ENCODE data around the gene HELQ. TPM values are rescaled to one million over a fixed set of nuclear protein-coding genes. Genes with fewer than 3 reads are reported as not detected.
"Not testable (repeated sequence)": the region's sequence is repeated elsewhere in the genome, so short reads cannot be mapped to it uniquely, and the experiment has no call there.

Gene HELQ, protein sequence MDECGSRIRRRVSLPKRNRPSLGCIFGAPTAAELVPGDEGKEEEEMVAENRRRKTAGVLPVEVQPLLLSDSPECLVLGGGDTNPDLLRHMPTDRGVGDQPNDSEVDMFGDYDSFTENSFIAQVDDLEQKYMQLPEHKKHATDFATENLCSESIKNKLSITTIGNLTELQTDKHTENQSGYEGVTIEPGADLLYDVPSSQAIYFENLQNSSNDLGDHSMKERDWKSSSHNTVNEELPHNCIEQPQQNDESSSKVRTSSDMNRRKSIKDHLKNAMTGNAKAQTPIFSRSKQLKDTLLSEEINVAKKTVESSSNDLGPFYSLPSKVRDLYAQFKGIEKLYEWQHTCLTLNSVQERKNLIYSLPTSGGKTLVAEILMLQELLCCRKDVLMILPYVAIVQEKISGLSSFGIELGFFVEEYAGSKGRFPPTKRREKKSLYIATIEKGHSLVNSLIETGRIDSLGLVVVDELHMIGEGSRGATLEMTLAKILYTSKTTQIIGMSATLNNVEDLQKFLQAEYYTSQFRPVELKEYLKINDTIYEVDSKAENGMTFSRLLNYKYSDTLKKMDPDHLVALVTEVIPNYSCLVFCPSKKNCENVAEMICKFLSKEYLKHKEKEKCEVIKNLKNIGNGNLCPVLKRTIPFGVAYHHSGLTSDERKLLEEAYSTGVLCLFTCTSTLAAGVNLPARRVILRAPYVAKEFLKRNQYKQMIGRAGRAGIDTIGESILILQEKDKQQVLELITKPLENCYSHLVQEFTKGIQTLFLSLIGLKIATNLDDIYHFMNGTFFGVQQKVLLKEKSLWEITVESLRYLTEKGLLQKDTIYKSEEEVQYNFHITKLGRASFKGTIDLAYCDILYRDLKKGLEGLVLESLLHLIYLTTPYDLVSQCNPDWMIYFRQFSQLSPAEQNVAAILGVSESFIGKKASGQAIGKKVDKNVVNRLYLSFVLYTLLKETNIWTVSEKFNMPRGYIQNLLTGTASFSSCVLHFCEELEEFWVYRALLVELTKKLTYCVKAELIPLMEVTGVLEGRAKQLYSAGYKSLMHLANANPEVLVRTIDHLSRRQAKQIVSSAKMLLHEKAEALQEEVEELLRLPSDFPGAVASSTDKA
- 29.9 TPM for total RNA-seq

DNA sequence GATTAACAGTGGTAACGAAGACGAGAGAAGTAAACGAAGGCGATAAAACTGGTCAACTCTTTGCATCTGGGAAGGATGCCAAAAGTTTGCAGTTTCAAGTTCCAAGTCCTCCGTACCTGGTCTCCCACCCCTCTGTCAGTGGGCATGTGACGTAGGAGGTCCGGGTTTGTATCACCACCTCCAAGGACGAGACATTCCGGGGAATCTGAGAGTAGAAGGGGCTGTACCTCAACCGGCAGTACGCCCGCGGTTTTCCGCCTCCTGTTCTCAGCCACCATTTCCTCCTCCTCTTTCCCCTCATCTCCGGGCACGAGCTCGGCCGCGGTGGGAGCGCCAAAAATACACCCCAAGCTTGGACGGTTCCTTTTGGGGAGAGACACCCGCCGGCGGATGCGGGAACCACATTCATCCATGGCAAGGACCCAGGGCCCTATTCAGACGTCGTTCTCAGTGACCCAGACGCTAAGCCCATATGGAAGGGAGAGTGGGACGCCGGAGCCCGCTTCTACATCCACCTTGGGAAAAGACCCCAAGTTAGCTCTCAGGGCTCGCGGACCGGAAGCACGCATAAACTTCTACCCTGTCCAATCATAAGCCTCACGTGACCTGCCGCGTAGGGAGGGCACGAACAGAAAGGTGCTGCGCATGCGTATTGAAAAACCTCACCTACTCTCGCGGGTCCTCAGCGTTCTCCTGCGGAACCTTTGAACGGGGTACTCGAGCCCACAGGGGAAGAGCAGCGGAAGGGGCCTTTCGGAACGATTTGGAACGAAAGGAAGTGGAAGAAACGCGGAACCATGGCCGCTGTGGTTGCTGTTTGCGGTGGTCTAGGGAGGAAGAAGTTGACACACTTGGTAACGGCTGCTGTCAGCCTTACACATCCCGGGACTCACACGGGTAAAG is at the start of gene HELQ, which contains the start of gene MRPS18C:
TSS of gene HELQ (minus strand) at position 543 of the 903 bp plus-strand sequence. CDS start at position 413, 130 bp downstream.
TSS of gene MRPS18C (plus strand) at position 778 of the 903 bp plus-strand sequence. CDS start at position 798, 20 bp downstream.
- no peaks in the 10 kb centered on the region for H3K27me3 ChIP-seq (ENCODE audit: insufficient read depth, low read length)
- H3K4me3 ChIP-seq (ENCODE audit: low read length) = peak within 1 kb of the TSS; percentile 93
- no peaks in the 10 kb centered on the region for H3K9me3 ChIP-seq (ENCODE audit: low read depth, low read length)

DNA sequence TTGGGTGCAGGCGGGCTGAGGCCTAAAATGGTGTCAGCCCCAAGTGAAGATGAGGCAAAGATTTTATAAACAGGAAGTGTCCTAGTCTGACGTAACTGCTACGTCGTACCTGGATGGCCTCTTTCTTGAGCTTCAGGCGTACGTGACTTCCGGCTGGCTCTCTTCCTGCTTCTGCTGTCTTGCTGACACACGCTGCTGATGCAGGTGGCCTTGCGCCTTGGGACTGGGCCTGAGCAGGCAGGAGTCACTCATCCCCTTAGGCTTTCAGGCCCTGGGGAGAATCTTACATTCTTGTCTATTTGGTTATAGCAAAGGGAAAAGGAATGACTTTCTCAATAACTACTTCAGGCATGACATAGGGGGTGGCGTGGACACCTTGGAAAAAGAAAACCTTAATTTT is 49.4 kb upstream of the HELQ start:
- no peak overlapping the region for H3K4me3 ChIP-seq (ENCODE audit: low read length)
- peaks cover 8% of the 10 kb centered on the region for H3K4me1 ChIP-seq (ENCODE audit: insufficient read depth, low read length)
- no peaks in the 10 kb centered on the region for H3K9me3 ChIP-seq (ENCODE audit: low read depth, low read length)
- no peaks in the 10 kb centered on the region for H3K27me3 ChIP-seq (ENCODE audit: insufficient read depth, low read length)

More for the DNA sequence above, at the start of gene HELQ, which contains the start of gene MRPS18C:
- peaks cover 23% of the 10 kb centered on the region for H3K4me1 ChIP-seq (ENCODE audit: insufficient read depth, low read length)

DNA sequence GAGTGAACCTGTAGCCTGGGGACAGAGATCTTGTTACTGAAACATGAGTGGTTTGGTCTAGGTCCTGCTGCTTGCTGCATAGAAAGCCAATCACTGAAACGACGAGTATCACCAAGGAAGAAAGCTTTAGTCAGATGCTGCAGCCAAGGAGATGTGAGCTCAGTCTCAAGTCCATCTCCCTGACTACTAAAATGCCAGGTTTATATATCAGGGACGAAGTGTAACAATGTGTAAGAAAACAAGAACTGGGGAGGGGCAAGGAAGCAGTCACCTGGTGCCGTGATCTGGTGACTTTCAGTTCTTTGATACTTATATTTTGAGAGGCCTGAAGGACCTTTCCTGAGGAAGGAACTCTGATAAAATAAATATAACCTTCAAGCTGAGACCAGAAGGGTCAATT is 48.9 kb upstream of the HELQ start:
- H3K27me3 ChIP-seq (ENCODE audit: insufficient read depth, low read length) = no peaks in the 10 kb centered on the region
- H3K9me3 ChIP-seq (ENCODE audit: low read depth, low read length) = no peaks in the 10 kb centered on the region
- peaks cover 8% of the 10 kb centered on the region for H3K4me1 ChIP-seq (ENCODE audit: insufficient read depth, low read length)
- no peak overlapping the region for H3K4me3 ChIP-seq (ENCODE audit: low read length)

DNA sequence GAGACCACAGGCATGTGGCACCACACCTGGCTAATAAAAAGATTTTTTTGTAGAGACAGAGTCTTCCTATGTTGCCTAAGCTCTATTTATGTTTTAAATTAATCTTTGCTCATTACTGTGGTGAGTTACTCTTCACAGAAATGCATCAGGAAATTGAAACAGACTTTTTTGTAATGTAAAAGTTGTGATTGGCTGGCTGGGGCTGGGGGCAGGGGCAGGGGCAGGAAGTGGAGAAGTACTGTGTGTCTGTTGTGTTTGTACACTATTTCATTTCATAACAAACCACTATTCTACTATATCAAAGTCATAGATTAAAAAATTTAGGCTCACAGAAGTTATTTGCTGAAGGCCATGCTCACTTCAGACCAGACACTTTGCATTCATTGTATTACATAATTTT is 48.4 kb upstream of the HELQ start:
- Histone ChIP-seq H3K9me3 (ENCODE audit: low read depth, low read length) (no peaks in the 10 kb centered on the region), H3K27me3 (ENCODE audit: insufficient read depth, low read length) (no peaks in the 10 kb centered on the region), H3K4me3 (ENCODE audit: low read length) (no peak overlapping the region), H3K4me1 (ENCODE audit: insufficient read depth, low read length) (peaks cover 8% of the 10 kb centered on the region)

DNA sequence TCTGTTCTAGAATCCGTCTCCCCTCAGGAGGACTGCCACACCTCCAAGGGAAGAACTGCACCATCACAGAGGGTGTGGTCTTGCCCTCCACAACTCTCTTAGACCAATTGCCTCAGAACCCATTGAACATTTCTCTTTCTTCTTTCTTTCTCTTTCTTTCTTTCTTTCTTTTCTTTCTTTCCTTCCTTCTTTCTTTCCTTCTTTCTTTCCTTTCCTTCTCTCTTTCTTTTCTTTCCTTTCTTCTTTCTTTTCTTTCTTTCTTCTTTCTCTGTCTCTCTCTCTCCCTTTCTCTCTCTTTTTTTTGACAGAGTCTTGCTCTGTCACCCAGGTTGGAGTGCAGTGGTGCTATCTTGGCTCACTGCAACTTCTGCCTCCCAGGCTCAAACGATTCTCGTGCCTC is 46.0 kb upstream of the HELQ start:
- H3K4me3 ChIP-seq (ENCODE audit: low read length); H3K4me1 ChIP-seq (ENCODE audit: insufficient read depth, low read length); H3K9me3 ChIP-seq (ENCODE audit: low read depth, low read length); H3K27me3 ChIP-seq (ENCODE audit: insufficient read depth, low read length): not testable (repeated sequence)

DNA sequence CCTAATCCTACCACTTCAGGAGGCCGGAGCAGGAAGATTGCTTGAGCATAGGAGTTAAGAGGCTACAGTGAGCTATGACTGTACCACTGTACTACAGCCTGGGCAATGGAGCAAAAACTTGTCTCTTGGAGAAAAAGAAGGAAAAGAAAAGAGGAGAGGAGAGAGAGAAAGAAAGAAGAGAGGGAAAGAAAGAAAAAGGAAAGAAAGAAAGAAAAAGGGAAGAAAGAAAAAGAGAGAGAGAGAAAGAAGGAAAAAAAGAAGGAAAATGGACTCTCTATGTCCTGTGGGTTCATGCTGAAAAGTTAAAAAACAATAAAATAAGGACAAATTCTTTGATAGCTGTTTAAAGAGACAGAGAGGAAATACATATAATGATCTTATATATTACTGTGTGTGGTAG is 42.6 kb upstream of the HELQ start:
- no peak overlapping the region for H3K4me3 ChIP-seq (ENCODE audit: low read length)
- no peaks in the 10 kb centered on the region for H3K27me3 ChIP-seq (ENCODE audit: insufficient read depth, low read length)
- no peaks in the 10 kb centered on the region for H3K9me3 ChIP-seq (ENCODE audit: low read depth, low read length)
- H3K4me1 ChIP-seq (ENCODE audit: insufficient read depth, low read length) = no peaks in the 10 kb centered on the region

DNA sequence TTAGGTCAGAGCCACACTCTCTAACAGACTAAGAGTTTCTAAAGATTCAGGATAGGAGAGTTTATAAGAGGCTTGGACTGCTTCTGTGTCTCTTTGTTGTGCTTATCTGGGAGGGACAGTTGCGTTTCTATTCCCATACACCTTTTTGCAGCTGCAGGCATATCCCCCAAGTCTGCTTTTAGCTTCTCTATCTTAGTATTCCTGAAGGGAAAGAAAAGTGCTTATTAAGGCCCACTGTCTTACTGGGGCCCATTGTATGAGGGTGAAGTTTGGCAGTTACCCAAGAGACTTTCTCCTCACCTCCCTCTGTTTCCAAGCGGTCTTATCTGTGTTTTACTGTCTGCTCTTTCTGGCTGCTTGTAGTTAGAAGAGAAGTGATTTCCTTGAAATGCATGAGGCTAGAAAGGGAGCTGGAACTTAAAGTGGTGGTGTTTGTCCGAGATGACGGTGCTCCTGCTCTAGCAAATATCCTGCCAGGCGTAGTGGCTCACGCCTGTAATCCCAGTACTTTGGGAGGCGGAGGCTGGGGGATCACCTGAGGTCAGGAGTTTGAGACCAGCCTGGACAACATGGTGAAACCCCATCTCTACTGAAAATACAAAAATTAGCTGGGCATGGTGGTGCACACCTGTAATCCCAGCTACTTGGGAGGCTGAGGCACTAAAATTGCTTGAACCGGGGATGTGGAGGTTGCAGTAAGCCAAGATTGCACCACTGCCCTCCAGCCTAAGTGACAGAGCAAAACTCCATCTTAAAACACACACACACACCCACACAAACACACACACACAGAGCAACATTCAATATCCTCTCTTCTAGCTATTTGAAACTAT is 40.7 kb upstream of the HELQ start:
- not testable (repeated sequence) for H3K9me3 ChIP-seq (ENCODE audit: low read depth, low read length); H3K27me3 ChIP-seq (ENCODE audit: insufficient read depth, low read length); H3K4me1 ChIP-seq (ENCODE audit: insufficient read depth, low read length); H3K4me3 ChIP-seq (ENCODE audit: low read length)

DNA sequence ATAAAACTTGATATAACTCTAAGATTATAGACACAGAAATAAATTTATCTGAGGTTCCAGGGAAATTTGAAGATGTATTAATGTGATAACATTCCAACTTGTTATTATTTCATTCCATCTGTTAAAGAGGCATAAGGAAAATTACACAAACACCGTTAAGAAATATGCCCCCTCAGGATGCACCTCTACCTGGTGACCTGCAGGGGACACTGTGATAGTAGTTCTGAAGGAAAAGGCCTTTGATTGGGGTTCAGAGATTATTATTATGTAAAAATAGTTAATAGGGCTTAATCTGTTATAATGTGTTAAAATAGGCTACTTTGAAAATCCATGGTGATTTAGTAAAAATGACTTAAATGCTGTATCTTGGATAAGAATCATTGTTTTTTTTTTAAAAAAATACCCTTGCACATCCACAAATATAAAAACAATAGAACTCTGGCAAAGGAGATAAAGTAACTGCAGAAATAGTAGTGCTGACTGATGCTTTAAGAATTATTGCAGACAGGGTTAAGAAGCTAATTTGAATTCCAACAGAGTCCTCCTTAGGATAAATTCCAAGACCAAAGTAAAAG is 35.3 kb upstream of the HELQ start:
- no peaks in the 10 kb centered on the region for H3K27me3 ChIP-seq (ENCODE audit: insufficient read depth, low read length)
- no peak overlapping the region for H3K4me3 ChIP-seq (ENCODE audit: low read length)
- H3K9me3 ChIP-seq (ENCODE audit: low read depth, low read length) = no peaks in the 10 kb centered on the region
- no peaks in the 10 kb centered on the region for H3K4me1 ChIP-seq (ENCODE audit: insufficient read depth, low read length)

DNA sequence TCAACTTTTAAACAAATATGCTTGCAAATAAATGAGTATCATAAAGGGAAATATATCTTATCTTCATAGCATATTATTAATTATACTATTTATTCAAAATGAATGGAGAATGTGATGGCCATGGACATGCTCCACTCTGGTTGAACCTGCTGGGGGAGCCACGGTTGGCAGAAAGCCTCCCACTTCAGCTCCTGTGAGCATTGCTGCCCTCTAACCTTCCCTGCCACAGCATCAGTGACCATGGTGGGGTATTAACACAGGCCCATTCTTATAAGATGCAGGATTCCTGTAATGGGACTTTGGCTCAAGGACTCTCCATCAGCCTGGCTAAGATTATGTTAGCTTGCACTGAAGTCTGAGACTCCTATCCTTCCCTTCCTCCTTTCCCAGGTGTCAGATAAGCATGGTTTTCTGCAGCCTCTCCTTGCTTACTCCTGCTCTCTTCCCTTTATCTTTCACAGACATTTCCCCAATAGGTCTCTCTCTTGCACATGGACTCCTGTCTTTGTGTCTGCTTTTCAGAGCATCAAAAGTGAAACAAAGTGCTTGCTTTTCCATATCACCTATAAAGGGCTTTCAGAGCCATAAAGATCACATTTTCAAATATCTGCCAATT is 34.2 kb upstream of the HELQ start:
- Histone ChIP-seq H3K27me3 (ENCODE audit: insufficient read depth, low read length) (no peaks in the 10 kb centered on the region), H3K9me3 (ENCODE audit: low read depth, low read length) (no peaks in the 10 kb centered on the region), H3K4me1 (ENCODE audit: insufficient read depth, low read length) (peaks cover 6% of the 10 kb centered on the region), H3K4me3 (ENCODE audit: low read length) (no peak overlapping the region)

DNA sequence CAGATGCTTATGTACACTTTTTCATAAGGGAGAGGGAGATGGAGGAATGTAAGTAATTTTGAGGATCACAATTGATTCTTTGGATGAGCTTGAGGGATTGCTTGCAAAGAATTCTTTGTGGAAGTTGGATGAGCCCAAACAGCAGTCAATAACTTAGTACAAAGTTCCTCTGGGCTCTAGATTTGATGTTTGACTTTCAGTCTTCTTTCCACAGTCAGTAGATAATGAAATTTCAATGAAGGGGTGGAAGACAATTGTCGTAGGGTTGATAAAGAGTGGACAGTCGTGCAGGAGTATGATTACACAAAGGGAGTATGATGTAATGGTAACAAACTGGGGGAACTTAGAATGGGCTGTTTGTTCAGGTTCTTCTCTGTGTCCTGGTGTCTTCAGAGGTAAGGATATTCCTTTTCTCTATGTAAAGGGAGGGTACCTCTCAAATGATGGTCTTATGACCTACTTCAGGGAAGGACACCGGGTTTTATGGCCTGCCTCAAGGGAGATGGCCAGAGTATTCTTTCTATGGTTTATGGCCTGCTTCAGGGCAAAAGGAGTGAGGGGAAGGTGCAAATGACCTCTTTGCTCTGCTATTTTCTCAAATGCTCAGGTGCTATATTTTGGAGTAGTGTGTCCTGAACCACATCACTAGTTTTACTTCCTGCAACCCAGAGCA is 31.0 kb upstream of the HELQ start:
- no peaks in the 10 kb centered on the region for H3K27me3 ChIP-seq (ENCODE audit: insufficient read depth, low read length)
- peaks cover 13% of the 10 kb centered on the region for H3K4me1 ChIP-seq (ENCODE audit: insufficient read depth, low read length)
- H3K4me3 ChIP-seq (ENCODE audit: low read length) = no peak overlapping the region
- H3K9me3 ChIP-seq (ENCODE audit: low read depth, low read length) = no peaks in the 10 kb centered on the region

DNA sequence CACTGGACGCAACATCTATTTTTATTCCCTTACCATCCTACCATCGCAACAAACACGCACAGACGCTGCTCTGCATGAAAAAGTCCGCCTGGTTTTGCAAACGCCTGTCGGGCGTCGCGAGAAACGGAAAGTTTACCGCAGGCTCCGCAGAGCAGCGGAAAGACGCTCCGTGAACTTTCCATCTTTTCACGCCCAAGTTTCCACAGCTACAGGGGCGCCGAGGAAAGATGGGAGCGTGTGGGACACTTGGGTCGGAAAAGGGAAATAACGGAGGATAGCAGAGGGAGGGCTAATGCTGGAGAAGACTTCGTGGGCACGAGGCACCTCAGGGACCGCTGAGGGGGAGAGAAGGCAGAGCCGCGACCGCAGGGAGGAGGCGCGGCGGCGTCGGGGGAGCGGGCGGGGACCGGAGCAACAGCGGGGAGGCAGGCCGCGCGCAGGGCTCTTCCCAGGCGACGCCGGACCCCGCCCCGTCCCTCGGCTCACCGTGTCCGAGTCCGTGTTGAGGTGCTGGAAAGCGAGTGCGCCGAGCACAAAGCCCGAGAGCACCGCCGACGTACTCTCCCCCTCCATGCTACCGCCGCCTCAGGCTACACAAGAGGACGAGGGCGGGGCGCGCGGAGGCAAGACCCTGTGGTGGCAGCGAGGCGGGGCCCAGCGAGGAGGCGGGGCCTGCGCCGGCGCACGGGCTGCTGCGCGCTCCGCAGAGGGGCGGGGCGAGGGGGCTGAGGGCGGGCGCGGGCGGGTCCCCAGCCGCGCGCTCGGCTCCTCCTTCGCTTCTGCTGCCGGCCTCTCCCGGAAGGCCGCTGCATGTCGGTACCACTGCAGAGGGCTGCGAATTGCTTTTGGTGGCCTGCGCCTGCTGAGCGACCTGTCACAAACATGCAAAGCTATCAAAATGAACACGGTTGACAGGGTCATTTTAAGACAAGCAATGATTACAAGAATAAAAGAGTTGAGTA is 29.2 kb upstream of the HELQ start, which contains the start of gene ABRAXAS1:
TSS of gene ABRAXAS1 (minus strand) at position 601 of the 962 bp plus-strand sequence. CDS start at position 573, 28 bp downstream.
- Histone ChIP-seq H3K27me3 (ENCODE audit: insufficient read depth, low read length) (no peaks in the 10 kb centered on the region), H3K4me3 (ENCODE audit: low read length) (peak within 1 kb of the TSS; percentile 64), H3K9me3 (ENCODE audit: low read depth, low read length) (no peaks in the 10 kb centered on the region), H3K4me1 (ENCODE audit: insufficient read depth, low read length) (peaks cover 13% of the 10 kb centered on the region)

DNA sequence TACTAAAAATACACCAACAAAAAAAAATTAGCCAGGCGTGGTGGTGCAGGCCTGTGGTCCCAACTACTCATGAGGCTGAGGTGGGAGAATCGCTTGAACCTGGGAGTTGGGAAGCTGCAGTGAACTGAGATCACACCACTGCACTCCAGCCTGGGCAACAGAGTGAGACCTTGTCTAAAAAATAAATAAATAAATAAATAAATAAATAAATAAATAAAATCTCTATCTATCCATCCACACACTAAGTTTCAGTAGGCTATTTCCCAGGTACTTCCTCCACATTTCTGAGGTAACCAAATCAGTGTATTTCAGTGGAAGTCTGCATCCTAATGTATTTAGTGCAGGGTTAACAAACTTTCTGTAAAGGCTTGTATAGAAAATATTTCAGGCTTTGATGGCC is 18.3 kb upstream of the HELQ start:
- H3K4me1 ChIP-seq (ENCODE audit: insufficient read depth, low read length) = no peaks in the 10 kb centered on the region
- no peaks in the 10 kb centered on the region for H3K27me3 ChIP-seq (ENCODE audit: insufficient read depth, low read length)
- no peak overlapping the region for H3K4me3 ChIP-seq (ENCODE audit: low read length)
- no peaks in the 10 kb centered on the region for H3K9me3 ChIP-seq (ENCODE audit: low read depth, low read length)

Measured in mononuclear cell (primary cell).